ENCODE results near the gene CACNG1.

Gene CACNG1

GRCh38 chr17:67052720-67053437 is 8.5 kb downstream of the CACNG1 start:
- Mint-ChIP-seq H3K27ac (no peak overlapping the region), H3K36me3 (ENCODE audit: low read depth) (peaks cover 5% of the 10 kb centered on the region), H3K4me3 (no peak overlapping the region), H3K27me3 (no peaks in the 10 kb centered on the region), H3K9me3 (peaks cover 13% of the 10 kb centered on the region), H3K4me1 (no peaks in the 10 kb centered on the region)
- no peak for ATAC-seq
- DNase-seq = no peak

DNA sequence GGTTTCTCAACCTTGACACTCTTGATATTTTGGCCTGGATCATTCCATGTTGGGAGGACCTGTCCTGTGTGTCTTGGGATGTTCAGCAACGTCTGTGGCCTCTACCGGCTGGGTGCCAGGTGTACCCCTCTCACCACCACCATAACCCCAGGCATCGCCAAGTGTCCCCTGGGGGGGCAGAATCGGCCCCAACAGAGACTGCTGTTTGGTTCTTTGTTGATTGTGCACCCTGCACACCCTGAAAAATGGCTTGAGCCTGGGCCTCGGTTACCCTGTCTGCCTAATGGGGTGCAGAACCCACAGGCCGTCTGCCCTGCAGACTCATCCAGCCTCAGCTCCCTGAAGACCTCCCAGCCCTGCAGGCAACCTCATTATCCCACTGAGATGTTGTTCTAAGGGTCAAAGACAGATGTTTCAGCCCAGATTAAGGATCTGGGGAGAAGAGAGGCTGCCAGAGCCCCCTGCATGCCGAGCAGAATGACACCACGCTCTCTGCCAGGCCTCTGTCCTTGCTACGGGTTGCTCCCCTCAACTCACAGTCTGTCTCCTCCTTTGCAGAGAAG is 9.2 kb downstream of the CACNG1 start:
- H3K27ac Mint-ChIP-seq = no peak overlapping the region
- no peak for DNase-seq

GRCh38 chr17:67054011-67054591 is 9.7 kb downstream of the CACNG1 start:
- no peaks in the 10 kb centered on the region for H3K27me3 Mint-ChIP-seq
- no peaks in the 10 kb centered on the region for H3K4me1 Mint-ChIP-seq
- no peak overlapping the region for H3K4me3 Mint-ChIP-seq
- DNase-seq (no peak), ATAC-seq (no peak)
- peaks cover 7% of the 10 kb centered on the region for H3K9me3 Mint-ChIP-seq
- no peaks in the 10 kb centered on the region for H3K36me3 Mint-ChIP-seq (ENCODE audit: low read depth)
- no peak overlapping the region for H3K27ac Mint-ChIP-seq

More for the DNA sequence above, 9.2 kb downstream of the CACNG1 start:
- H3K4me3 Mint-ChIP-seq = no peak overlapping the region
- H3K36me3 Mint-ChIP-seq (ENCODE audit: low read depth) = peaks cover 5% of the 10 kb centered on the region
- no peak for ATAC-seq
- H3K4me1 Mint-ChIP-seq = no peaks in the 10 kb centered on the region
- no peaks in the 10 kb centered on the region for H3K27me3 Mint-ChIP-seq
- H3K9me3 Mint-ChIP-seq = peaks cover 12% of the 10 kb centered on the region

DNA sequence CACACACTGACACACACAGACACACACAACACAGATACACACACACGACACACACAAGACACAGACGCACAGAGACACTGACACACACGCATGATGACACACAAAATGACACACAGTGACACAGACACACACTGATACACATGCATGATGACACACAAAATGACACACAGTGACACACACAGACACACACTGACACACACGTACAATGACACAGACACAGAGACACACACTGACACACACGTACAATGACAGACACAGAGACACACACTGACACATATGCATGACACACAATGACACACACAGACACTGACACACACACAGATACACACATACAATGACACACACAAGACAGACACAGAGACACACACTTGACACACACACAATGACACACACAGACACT is 10.3 kb downstream of the CACNG1 start:
- Mint-ChIP-seq H3K27ac (no peak overlapping the region), H3K4me1 (no peaks in the 10 kb centered on the region), H3K4me3 (no peak overlapping the region), H3K36me3 (ENCODE audit: low read depth) (no peaks in the 10 kb centered on the region), H3K27me3 (no peaks in the 10 kb centered on the region), H3K9me3 (peaks cover 2% of the 10 kb centered on the region)
- no peak for DNase-seq
- ATAC-seq = no peak

- Mint-ChIP-seq H3K4me3 (no peak overlapping the region), H3K4me1 (no peaks in the 10 kb centered on the region), H3K9me3 (no peaks in the 10 kb centered on the region), H3K36me3 (ENCODE audit: low read depth) (no peaks in the 10 kb centered on the region), H3K27me3 (no peaks in the 10 kb centered on the region), H3K27ac (no peak overlapping the region)
- no peak for ATAC-seq
- DNase-seq = no peak
Observed at GRCh38 chr17:67055041-67055443, 10.7 kb downstream of the CACNG1 start.

DNA sequence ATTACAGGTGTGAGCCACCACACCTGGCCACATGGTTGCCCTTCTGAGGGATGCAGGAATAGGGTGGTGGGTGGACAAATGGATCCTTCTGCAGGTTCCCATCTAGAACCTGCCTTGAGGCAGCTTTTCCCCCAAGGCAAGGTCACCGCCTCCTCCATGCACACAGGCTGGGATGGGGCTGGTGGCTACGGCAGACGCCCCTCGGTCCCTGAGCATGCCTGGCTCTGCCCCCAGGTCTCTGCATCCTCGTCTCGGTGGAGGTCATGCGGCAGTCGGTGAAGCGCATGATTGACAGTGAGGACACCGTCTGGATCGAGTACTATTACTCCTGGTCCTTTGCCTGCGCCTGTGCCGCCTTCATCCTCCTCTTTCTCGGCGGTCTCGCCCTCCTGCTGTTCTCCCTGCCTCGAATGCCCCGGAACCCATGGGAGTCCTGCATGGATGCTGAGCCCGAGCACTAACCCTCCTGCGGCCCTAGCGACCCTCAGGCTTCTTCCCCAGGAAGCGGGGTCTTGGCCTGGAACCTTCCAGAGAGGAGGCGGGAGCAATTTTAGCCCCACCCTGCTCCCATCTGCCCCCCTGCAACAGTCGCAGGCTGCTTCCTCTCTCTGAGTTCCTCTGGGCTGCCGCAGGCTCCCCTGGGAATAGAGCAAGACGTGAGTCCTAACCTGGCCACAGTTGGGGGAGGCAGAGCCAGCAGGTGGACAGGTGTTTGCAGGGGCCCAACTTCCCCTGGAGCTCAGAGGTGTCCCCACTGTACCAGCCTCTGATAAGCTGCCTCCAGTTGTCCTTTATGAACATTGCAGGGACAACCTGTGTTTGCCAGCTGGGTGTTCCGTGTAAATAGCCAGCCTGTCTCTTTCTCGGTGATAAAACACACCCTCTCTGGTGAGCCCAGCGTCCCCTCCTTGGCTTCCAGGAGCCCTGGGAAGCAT is 11.7 kb downstream of the CACNG1 start:
- Mint-ChIP-seq H3K4me3 (no peak overlapping the region), H3K4me1 (no peaks in the 10 kb centered on the region), H3K27me3 (no peaks in the 10 kb centered on the region), H3K27ac (no peak overlapping the region), H3K9me3 (no peaks in the 10 kb centered on the region), H3K36me3 (ENCODE audit: low read depth) (peaks cover 6% of the 10 kb centered on the region)
- DNase-seq (no peak), ATAC-seq (no peak)

DNA sequence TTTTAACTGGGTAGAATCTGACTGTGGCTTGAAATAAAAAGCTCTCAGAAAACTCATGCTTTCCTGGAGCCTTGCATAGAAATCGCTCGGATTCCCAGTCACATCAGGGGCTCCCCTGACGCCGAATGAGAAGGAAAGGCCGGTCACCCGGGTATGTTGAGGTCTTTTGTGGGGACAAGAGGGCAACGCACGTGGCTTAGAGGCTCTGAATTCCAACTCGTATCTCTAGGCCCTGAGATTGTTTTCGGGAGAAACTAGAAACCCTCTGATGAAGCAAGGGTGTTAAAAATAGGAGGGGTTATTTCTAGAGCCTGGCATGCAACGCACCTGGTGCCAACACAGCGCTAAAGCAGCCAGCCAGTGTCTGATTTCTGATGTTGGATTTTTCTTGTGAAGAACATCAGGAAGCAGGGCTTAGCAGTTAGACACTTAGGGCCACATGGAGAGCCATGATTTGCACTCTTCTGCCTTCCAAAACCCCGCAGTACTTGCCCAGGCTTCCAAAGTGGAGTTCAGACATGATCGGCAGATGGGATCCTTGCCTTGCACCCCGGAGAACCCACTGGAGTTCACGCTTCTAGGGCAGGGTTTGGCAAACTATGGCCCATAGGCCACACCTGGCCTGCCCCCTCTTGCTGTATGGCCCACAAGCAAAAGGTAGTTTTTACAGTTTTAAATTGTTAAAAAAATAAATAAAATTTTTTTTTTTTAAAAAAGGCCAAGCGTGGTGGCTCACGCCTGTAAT is 12.6 kb downstream of the CACNG1 start:
- Mint-ChIP-seq H3K27me3 (no peaks in the 10 kb centered on the region), H3K4me3 (no peak overlapping the region), H3K27ac (no peak overlapping the region), H3K4me1 (no peaks in the 10 kb centered on the region), H3K9me3 (no peaks in the 10 kb centered on the region), H3K36me3 (ENCODE audit: low read depth) (peaks cover 6% of the 10 kb centered on the region)
- ATAC-seq (no peak), DNase-seq (no peak)

DNA sequence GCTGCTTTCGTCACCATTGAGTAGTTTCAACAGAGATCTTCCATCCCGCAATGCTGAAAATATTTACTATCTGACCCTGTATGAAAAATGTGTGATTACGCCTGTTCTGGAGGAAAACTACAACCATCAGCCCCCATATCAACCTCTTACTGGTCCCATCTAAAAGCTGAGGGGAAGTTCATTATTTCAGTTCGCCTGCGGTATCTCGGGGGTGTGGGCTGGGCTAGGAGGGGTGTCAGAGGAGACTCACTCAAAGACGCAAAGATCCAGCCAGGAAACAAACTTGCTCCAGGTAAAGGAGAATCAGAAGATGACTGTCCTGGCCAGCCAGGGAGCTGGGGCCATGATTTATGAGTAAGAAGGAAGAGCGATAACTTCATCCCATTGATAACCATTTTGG is 13.7 kb downstream of the CACNG1 start:
- Mint-ChIP-seq H3K9me3 (peaks cover 3% of the 10 kb centered on the region), H3K4me3 (no peak overlapping the region), H3K4me1 (no peaks in the 10 kb centered on the region), H3K27me3 (no peaks in the 10 kb centered on the region), H3K27ac (no peak overlapping the region), H3K36me3 (ENCODE audit: low read depth) (peaks cover 6% of the 10 kb centered on the region)
- ATAC-seq (no peak), DNase-seq (no peak)

- Mint-ChIP-seq H3K36me3 (ENCODE audit: low read depth) (peaks cover 6% of the 10 kb centered on the region), H3K9me3 (peaks cover 3% of the 10 kb centered on the region), H3K4me1 (no peaks in the 10 kb centered on the region), H3K27ac (no peak overlapping the region), H3K27me3 (no peaks in the 10 kb centered on the region), H3K4me3 (no peak overlapping the region)
- ATAC-seq (no peak), DNase-seq (no peak)
Observed at GRCh38 chr17:67059372-67059771, 15.0 kb downstream of the CACNG1 start.

DNA sequence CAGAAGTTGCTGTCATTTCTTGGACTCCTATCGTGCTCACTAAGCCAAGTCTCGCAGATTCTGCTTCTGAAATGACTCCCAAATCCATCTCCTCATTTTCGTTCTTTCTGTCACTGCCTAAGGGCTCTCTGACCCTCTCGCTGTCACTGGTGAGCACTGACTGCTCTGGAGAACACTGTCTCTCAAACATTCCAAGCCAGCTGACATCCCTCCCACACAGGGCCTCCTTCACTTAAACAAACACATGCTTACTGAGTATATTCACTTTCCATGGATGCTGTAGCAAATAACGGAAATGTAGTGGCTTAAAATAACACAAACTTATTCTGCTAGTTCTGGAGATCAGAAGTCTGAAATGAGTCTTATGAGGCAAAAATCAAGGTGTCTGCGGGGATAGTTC is 18.8 kb downstream of the CACNG1 start:
- DNase-seq (no peak), ATAC-seq (no peak)
- Mint-ChIP-seq H3K36me3 (ENCODE audit: low read depth) (peaks cover 6% of the 10 kb centered on the region), H3K4me3 (no peak overlapping the region), H3K4me1 (no peaks in the 10 kb centered on the region), H3K9me3 (peaks cover 3% of the 10 kb centered on the region), H3K27me3 (no peaks in the 10 kb centered on the region), H3K27ac (no peak overlapping the region)

DNA sequence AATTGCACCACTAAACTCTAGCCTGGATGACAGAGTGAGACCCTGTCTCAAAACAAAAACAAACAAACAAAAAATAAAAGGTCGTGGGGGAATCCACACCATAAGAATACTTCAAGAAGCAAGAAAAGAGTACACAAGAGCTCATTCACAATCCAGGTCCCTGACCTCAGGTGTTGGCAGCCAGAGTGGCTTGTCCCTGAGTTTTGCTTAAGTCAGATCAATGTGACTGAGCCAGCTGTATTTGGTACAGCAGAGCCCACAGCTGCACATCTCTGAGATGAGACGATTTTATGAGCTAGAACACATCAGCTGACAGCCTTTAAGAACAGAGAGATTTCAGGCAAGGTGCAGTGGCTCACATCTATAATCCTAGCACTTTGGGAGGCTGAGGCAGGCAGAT is 22.4 kb downstream of the CACNG1 start:
- Mint-ChIP-seq H3K27me3 (no peaks in the 10 kb centered on the region), H3K36me3 (ENCODE audit: low read depth) (peaks cover 9% of the 10 kb centered on the region), H3K9me3 (peaks cover 3% of the 10 kb centered on the region), H3K4me1 (no peaks in the 10 kb centered on the region), H3K27ac (no peak overlapping the region), H3K4me3 (no peak overlapping the region)
- no peak for ATAC-seq
- no peak for DNase-seq

- Mint-ChIP-seq H3K36me3 (ENCODE audit: low read depth) (peaks cover 15% of the 10 kb centered on the region), H3K27me3 (no peaks in the 10 kb centered on the region), H3K4me1 (no peaks in the 10 kb centered on the region), H3K9me3 (no peaks in the 10 kb centered on the region), H3K4me3 (no peak overlapping the region), H3K27ac (no peak overlapping the region)
- DNase-seq (no peak), ATAC-seq (no peak)
Observed at GRCh38 chr17:67067571-67068482, 23.5 kb downstream of the CACNG1 start.

GRCh38 chr17:67068999-67069398 is 24.6 kb downstream of the CACNG1 start:
- no peaks in the 10 kb centered on the region for H3K9me3 Mint-ChIP-seq
- H3K27me3 Mint-ChIP-seq = no peaks in the 10 kb centered on the region
- DNase-seq = no peak
- peaks cover 26% of the 10 kb centered on the region for H3K36me3 Mint-ChIP-seq (ENCODE audit: low read depth)
- no peak overlapping the region for H3K27ac Mint-ChIP-seq
- no peak overlapping the region for H3K4me3 Mint-ChIP-seq
- no peaks in the 10 kb centered on the region for H3K4me1 Mint-ChIP-seq
- no peak for ATAC-seq

Measured in activated naive CD8-positive, alpha-beta T cell treated with anti-CD3 and anti-CD28 coated beads, Interleukin-2, amount 50 U/mL, for 24 hours (primary cell).